HG03108 (cell line): Measurements from ENCODE around the gene SLC8A2.

Experiments
- ATAC-seq: cut with Tn5 transposase; IDR thresholded peaks from one replicate; pipeline ENCODE4 v1.9.1; 2021; ENCODE audit warnings: moderate library complexity; ENCODE audit not compliant: unreplicated experiment

The SLC8A2 gene

DNA sequence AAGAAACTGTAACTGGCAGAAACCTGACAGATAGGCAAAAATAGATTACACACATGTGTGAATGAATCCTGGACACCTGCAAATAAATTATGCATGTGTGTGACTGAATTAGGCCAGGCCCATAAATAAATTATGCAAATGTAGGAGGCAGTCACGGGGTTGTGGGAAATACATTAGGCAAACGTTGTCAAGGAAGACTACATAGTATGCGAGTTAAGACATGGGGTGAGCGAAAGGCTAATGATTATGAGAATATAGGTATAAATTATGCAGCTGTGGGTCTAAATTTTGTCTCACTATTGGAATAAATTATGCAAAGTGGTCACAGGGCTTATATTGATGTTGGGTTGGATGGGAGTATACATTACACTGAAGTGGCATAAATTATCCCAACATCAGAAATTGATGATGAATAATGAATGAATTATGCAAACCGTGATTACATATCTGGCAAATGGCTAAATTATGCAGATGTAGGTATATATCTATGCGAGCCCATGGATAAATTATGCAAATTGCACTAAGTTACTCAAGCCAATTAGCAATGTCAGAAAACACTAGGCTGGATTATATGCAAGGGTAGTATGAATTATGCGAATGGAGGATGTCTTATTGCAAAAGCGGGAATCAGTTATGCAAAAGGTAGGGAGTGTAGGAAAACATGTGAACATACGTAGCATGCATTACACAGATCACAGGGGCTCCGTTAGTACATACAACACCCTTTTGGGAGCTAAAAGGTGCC, 6.8 kb downstream of the SLC8A2 start:
- no peak for ATAC-seq

GRCh38 chr19:47461876-47462275, 9.8 kb downstream of the SLC8A2 start:
- no peak for ATAC-seq

DNA sequence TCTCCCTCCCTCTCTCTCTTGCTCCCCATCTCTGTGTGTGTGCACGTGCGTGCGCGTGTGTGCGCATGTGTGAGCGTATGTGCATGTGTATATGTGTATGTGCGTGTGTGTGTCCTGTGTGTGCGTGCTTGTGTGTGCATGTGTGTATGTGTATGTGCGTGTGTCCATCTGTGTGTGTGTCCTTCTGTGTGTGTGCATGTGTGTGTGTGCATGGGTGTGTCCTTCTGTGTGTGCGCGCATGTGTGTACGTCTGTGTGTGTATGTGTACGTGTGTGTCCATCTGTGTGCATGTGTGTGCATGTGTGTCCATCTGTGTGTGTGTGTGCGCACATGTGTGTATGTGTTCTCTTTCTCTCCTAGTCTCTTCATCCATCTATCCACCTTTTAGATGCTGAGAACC, 12.2 kb downstream of the SLC8A2 start:
- no peak for ATAC-seq

GRCh38 chr19:47458672-47459071, 13.0 kb downstream of the SLC8A2 start:
- no peak for ATAC-seq

- no peak for ATAC-seq
Measured at GRCh38 chr19:47456721-47457474, 14.8 kb downstream of the SLC8A2 start.

DNA sequence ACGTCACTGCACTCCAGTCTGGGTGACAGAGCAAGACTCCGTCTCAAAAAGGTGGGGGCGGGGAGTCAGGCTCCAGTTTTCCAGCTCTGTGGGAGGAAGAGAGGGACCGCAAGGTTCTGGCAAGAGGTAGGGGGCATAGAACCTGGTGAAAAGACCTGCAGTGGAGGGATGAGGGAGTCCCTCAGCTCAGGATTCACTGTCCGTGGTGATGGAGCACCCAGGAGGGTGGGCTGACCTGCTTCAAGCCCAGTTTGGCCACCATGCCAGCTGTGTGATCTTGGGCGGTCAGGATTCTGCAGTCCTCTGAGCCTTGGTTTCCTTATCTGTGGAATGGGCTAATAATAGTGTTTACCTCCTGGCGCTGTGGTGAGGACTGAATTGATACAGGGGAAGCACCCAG, 21.2 kb downstream of the SLC8A2 start:
- ATAC-seq = no peak

GRCh38 chr19:47448360-47448727, 23.3 kb downstream of the SLC8A2 start:
- ATAC-seq = no peak

DNA sequence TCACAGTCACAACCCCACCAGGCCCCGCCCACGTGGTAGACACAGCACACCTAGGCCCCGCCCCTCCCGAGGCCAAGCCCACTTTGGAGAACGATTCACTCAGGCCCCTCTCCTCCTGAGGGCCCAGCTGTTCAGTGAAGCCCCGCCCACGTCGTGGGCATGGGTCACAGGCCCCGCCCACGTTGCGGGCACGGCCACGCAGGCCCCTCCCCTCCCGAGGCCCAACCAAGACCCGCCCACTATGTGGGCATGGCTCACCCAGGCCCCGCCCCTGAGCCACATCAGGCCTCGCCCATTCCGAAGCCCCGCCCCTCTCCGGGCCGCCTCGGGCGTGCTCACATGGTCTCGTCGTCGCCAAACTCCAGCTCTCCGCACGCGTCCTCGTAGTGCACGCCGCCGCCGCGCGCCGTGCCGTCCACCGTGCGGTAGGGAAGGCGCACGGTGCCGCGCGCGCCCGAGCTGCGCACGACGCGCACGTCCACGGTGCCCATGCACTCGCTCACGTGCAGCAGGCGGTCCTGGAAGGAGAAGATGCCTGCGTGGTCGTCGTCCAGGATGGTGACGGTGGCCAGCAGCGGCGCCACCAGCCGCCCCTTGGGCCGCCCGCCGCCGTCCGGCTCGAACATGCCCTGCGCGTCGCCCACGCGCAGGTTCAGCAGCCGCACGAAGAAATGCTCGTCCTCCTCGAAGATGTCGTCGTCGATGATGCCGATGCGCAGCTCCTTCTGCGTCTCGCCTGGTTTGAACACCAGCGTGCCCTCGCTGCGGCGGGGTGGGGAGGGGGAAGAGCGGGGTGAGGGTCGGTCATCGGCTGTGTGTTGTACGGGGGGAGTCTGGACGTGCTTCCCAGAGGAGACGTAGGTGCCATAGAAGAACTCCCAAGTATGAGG, 24.0 kb downstream of the SLC8A2 start:
- ATAC-seq = no peak

GRCh38 chr19:47446534-47447469, 24.9 kb downstream of the SLC8A2 start:
- ATAC-seq = no peak

DNA sequence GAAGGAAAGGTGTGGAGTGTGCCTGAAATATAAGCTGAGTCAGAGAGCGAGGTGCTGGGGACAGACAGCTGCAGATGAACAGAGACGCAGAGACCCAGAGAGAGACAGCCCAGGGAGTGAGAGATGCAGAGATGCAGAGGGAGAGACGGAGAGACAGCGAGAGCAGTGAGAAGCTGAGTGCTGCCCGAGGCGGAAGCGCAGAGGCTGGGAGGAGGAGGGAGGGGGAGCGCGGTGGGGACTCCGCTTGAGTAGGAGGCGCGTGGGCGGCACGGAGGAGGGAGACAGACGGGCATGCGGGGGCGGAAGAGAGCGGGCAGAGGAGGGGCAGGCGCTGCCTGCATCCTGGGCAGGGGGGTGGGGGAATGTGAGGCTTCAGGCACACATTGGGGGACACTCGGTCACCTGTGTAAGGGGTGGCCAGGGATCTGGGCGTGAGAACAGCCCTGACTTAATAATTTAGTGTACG, 25.7 kb downstream of the SLC8A2 start:
- no peak for ATAC-seq

DNA sequence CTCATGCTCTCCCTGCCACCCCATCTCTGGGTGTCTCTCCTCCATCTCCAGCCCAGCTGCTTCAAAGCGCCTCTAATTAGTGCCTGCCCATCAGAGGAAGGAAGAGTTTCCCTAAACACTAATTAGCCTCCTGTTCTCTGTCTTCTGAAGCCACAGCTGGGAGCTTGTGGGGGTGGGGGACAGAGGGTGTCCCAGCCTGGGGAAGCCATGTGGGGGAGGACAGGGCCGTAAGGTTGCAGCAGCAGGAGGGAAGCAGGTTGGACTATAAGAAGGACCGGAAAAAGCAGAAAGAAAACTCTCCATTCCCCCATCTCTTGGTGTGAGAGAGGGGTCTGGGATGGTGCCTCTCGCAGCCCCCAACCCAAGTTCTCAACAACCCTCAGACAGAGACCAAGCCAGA, 26.2 kb downstream of the SLC8A2 start:
- ATAC-seq = no peak

GRCh38 chr19:47444388-47444821, 27.3 kb downstream of the SLC8A2 start:
- no peak for ATAC-seq

GRCh38 chr19:47443331-47443730, 28.4 kb downstream of the SLC8A2 start:
- ATAC-seq = no peak

DNA sequence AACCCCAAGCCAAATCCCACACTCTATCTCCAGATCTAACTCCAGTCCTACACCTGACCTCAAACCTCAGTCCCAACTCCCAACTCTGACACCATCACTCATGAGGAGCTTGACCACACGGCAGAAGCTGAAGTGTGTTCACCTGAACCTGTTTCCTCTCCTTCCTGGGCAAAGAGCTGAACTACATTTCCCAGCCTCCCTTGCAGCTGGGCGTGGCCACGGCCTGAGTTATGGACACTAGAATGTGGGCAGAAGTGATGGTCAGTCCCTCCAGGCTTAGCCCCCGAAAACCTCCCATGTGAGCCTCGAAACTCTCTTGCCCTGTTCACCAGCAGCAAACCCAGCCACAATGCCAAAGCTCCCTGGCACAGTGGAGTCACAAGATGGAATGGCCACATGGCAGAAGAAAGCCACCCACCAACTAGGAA, 32.9 kb downstream of the SLC8A2 start:
- no peak for ATAC-seq

GRCh38 chr19:47437500-47437899, 34.2 kb downstream of the SLC8A2 start:
- no peak for ATAC-seq

GRCh38 chr19:47436712-47437401, 34.8 kb downstream of the SLC8A2 start:
- ATAC-seq = no peak

DNA sequence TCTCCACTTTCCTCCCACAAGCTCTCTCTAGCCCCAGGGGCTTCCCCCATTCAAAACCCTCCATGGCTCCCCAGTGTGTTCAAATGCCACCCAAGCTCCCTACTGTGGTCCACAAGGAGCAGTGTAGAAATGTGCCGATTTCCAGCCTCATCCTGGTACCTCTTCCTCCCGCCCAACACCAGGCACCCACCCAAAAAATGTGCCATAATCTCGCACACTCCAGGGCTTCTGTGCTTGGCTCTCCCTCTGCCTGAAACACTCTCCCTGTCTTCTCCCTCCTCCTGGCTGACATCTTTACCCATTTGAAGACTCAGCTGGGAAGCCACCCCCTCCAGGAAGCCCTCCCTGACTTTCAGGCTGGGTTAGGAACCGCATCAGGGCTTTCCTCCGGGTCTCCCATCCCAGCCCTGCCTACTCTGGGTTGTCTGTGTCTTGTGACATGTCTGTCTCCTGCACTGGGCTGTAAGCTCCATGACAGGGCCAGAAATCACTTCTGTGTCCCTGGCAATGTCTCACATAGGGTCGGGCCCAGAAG, 35.7 kb downstream of the SLC8A2 start:
- ATAC-seq = no peak

GRCh38 chr19:47435196-47435595, 36.5 kb downstream of the SLC8A2 start:
- no peak for ATAC-seq

DNA sequence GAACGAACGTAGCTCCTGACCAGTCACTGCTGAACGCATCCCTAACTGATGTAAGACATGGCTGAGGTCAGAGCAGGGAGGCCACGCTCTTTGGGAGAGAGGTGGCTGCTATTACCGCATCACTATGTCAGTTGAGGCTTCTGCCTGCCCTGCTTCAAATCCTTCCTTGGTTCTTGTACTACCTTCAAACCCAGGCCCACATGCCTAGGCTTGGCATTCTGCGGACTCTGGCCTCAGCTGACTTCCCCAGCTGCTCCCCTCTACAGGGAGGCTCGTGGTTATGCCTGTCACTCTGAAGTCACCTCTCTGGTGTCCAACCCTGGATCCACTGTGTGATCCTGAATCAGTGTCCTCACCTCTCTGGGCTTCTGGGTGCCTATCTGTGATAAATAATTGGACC, 37.6 kb downstream of the SLC8A2 start:
- ATAC-seq = no peak
